GM19351 (cell line): ENCODE measurements around the gene HSPBP1.

Source experiments
- ATAC-seq: cut with Tn5 transposase; IDR thresholded peaks from one replicate; pipeline ENCODE4 v1.9.1; 2021; ENCODE audit warnings: mild to moderate bottlenecking, moderate library complexity; ENCODE audit not compliant: unreplicated experiment

HSPBP1 gene

DNA sequence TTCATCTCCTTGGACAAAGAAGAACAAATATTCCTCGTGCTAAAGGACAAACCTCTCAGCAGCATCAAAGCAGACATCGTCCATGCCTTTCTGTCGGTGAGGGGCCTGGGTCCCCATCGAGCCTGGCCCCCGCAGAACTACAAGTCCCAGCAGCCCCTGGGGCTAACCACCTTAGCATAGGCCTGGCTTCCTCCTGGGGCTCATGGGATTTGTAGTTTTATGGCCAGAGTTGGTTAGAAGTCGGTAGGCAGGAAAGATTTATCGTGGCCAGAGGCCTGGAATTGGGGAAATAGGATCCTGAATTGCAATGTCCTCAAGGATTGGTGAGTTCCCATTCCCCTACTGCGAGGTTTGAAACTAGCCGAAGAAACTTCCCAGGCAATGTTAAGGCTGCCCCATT lies 25.6 kb upstream of the HSPBP1 start:
- no peak for ATAC-seq

GRCh38 chr19:55304980-55305379 lies 25.1 kb upstream of the HSPBP1 start:
- ATAC-seq = no peak

DNA sequence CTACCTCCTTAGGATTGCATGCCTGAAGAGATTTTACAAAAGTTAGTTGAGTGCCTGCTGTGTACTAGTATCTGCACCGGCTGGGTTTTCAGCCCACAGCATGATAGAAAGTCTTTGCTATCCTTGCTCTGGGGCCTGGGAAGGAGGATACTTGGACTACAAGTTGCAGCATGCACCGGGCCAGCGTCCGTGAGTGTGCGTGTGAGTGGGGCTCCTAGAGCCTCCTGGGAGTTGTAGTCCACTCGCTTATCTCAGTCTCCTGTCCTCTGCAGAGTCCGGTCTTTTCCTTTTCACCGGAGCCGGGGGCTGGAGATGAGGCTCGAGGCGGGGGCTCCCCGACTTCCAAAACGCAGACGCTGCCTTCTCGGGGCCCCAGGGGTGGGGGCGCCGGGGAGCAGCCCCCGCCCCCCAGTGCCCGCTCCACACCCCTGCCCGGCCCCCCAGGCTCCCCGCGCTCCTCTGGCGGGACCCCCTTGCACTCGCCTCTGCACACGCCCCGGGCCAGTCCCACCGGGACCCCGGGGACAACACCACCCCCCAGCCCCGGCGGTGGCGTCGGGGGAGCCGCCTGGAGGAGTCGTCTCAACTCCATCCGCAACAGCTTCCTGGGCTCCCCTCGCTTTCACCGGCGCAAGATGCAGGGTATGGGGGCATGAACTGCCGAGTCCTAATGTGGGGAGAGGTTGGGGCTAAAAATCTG lies 24.5 kb upstream of the HSPBP1 start:
- ATAC-seq = no peak

- ATAC-seq = no peak
Observed at GRCh38 chr19:55303477-55303876, 23.6 kb upstream of the HSPBP1 start.

DNA sequence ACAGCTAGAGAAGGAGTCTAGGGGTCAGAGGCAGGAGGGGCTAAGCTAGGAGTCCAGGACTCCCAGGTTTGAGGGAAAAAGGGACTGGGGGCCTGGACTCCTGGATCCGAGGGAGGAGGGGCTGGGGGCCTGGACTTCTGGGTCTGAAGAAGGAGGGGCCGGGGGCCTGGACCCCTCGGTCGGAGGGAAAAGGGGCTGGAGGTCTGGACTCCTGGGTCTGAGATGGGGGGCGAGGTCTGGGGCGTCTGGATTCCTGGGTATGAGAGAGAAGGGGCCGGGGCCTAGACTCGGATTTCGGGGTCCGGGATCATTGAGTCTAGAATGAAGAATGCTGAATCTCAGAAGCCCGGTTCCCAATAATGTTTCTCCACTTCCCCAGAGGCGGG lies 22.4 kb upstream of the HSPBP1 start:
- no peak for ATAC-seq

DNA sequence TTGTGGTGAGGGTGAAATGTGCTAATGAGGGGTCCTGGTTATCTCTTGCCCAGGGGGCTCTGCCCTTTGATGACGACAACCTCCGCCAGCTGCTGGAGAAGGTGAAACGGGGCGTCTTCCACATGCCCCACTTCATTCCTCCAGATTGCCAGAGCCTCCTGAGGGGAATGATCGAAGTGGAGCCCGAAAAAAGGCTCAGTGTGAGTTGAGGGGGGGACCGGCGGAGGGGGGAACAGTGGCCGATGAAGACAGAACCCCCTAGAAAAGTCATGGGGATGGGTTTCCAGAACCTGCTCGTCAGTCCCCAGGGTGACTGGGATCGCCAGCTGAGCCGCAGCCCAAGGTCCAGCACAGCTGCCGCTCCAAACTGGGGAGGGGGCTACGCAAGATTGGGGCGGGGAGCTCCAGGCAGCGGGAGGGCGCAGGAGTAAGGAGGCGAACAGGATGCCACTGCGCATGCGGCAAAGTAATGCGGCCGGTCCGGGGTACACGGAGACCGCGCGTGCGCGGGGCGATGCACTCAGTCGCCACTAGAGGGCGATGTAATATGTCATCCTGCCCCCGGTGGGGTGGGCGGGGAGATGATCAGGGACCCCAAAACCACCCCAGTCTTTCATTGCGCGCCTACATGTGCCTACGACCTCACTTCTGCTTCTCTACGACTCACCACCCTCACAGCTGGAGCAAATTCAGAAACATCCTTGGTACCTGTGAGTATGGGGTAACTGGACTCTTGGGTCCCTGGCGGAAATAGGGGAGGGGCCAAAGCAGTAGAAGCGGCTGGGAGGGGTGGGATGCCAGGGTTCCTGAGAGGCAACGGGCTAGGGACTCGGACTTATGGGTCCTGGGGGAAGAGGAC lies 21.8 kb upstream of the HSPBP1 start:
- peak; percentile 69 for ATAC-seq

GRCh38 chr19:55300886-55301458 lies 21.1 kb upstream of the HSPBP1 start:
- ATAC-seq = no peak

DNA sequence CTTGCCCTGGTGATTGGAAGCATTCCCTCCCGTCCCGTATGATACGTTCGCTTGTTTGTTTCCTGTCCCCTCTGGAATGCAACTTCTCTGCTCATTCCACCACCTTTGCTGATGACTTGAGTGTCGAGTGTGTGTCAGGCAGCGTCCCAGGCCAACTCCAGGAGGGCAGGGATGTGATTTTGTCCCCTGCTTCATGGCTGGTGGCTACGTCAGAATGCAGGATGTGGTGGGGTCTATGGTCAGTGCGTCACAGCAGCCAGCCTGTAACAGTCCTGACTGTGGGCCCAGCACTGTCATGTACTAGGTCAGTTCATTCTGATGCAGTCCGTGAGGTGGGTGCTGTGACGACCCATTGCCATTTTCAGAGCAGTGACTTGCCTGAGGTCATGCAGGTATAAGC lies 20.1 kb upstream of the HSPBP1 start:
- no peak for ATAC-seq

- no peak for ATAC-seq
Observed at GRCh38 chr19:55297267-55297666, 17.4 kb upstream of the HSPBP1 start.

DNA sequence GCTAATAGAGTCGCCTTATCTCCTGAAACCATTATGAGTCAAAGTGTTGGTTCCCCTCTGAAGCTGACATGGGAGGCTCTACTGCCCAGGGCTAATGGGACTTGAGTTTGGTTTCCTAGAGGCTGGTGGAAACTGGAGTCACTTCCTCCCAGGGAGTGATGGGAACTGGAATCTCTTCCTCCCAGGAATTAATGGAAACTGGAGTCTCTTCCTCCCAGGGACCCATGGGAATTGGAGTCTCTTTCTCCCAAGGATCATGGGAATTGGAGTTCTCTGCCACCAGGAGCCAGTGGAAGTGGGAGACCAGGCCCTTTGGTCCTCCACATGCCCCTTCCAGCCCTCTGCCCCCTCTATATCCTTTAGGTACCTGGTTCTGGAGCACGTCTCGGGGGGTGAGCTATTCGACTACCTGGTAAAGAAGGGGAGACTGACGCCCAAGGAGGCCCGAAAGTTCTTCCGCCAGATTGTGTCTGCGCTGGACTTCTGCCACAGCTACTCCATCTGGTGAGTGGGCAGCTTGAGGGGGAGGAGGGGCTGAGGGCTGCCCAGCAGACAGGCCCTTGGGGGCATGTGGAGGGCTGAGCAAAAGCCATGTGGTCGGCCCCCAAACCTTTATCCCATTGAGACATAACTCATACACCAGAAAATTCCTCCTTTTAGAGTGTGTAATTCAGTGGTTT lies 9.3 kb upstream of the HSPBP1 start:
- ATAC-seq = no peak

DNA sequence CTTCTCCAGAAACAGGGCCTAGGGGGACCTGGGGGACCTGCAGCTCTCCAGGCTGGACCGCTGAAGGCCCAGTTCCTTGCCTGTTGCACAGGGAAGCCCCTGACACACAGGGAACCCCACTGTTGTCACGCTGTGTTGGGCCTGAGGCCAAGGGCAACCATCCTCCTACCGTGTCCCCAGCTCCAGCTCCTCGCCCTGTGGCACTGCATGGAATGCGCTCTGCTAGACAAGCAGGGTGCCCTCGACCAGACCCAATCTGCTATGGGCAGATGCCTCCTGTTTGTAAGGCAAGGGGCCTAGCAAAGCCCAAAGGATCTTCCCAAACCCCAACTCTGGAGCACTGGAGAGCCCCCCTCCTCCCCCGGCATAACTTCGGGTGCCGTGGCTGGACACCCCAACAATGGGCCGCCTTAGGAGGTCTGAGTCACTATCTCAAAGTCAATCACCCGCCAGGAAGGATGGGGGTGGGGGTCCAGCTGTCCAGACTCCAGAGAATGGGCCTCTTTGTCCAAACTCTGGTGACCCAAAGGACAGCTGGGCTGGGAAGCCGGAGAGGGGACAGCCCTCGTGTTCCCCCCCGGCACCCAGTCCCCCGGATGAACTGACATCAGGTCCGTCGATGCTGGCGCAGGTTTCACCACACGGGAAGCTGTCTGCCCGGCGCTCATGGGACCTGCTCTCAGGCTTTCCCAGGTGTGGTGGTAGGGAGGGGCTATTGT lies 7.6 kb upstream of the HSPBP1 start:
- ATAC-seq = no peak

DNA sequence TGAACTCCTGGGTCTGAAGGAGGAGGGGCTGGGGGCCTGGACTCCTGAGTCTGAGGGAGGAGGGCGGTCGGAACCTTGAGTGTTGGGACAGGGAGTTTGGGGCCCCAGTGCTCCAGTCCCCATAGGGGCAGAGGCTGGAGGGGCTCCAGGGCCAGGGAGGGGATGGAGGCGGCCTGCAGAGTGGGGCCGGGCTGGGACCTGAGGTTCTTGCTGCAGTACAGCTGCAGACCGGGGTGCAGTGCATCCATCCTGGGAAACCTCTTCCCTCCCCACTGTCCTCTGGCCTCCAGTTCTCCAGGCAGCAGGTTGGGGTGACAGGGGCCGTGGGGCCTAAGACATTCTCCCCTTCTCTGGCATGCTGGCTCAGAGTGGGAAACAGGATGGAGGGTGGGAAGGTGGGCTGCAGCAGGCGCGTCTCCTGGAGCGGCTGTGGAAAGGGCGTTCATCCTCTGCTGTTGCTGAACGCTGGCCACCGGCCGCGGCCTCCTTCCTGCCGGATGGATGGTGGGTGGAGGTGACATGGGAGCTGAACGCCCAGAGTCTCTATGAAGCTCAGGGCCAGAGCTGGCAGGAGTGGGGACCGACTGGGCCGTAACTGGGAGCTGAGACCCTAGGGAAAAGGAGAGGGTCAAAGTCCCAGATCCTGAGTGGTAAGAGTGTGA lies 5.5 kb upstream of the HSPBP1 start:
- ATAC-seq = no peak

DNA sequence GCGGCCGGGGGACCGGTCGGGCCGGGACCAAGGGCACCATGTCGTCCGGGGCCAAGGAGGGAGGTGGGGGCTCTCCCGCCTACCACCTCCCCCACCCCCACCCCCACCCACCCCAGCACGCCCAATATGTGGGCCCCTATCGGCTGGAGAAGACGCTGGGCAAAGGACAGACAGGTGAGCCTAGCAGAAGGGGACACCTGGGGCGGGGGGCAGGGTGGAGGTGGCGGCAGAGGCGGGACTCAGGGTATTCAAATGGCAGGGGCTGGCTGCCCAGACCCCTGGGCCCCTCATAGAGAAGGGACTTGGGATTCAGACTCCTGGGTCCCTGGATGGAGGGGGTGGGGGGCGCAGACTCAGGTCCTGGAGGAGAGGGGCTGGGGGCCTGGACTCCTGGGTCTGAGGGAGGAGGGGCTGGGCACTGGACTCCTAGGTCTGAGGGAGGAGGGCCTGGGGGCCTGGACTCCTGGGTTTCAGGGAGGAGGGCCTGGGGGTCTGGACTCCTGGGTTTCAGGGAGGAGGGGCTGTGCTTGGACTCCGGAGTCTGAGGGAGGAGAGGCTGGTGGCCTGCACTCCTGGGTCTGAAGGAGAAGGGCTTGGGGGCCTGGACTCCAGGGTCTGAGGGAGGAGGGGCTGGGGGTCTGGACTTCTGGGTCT lies 4.6 kb upstream of the HSPBP1 start:
- ATAC-seq = no peak

- ATAC-seq = no peak
Observed at GRCh38 chr19:55283548-55284377, 3.9 kb upstream of the HSPBP1 start, which contains the start of gene BRSK1. Gene BRSK1, plus strand, starts transcription at chr19:55283997. Its CDS starts 446 bp downstream, at chr19:55284443.

GRCh38 chr19:55279340-55279739 lies 570 bp downstream of the HSPBP1 start:
- ATAC-seq = no peak

DNA sequence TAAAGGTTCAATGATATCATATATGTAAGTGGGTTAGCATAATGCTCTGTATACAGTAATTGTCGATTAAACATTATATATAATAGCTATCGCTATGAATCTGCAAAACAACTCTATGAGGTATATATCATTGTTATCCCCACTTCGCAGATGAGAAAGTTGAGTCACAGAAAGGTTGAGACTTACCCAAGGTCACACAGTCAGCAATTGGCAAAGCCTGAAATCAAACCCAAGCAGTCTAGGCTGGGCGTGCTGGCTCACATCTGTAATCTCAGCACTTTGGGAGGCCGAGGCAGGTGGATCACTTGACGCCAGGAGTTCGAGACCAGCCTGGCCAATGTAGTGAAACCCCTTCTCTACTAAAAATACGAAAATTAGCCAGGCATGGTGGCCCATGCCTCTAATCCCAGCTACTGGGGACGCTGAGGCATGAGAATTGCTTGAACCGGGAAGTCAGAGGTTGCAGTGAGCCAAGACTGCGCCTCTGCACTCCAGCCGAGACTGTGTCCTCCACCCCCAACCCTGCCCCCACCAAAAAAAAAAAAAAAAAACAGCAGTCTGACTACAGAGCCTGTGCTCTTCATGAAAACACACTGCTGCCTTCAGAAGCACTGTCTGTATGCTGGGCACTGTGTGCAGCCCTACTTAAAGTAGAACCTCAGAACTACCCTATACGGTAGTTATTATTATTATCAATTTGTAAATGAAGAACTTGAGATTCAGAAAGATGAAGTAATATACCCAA lies 1.3 kb downstream of the HSPBP1 start:
- ATAC-seq = no peak

- no peak for ATAC-seq
Observed at GRCh38 chr19:55277494-55277893, 2.4 kb downstream of the HSPBP1 start.
